ENCODE results near the gene SBSN. TPM values are rescaled to one million over a fixed set of nuclear protein-coding genes. Genes with fewer than 3 reads are reported as not detected.

Gene SBSN
- total RNA-seq, 1 experiment from 2014 or later: 0.39 TPM

- no peaks in the 10 kb centered on the region for H3K9me3 ChIP-seq (ENCODE audit: control insufficient read depth, insufficient read depth, low read depth, low read length)
- no peaks in the 10 kb centered on the region for H3K36me3 ChIP-seq (ENCODE audit: control insufficient read depth, insufficient read depth, low read length)
- in situ Hi-C loops (cut with HindIII; ENCODE audit: low pct_unique_long_range_greater_than_20kb, low sequenced_read_pairs) (no loop called here), intact Hi-C loops (cut with micrococcal nuclease; ENCODE audit: unreplicated experiment) (loop anchor here (10.0 kb wide), 1 partner anchor 159 kb away; the partner anchor contains the start of gene KMT2B)
- no peak for TF ChIP-seq SIN3A (IDR thresholded peaks at IDR 0.05; ENCODE audit: borderline replicate concordance, insufficient read depth, low read depth, low read length)
- no peak for TF ChIP-seq TCF7L2 (IDR thresholded peaks at IDR 0.05; ENCODE audit: low read depth, low read length)
- no peak for TF ChIP-seq POLR2AphosphoS5 (IDR thresholded peaks at IDR 0.05; ENCODE audit: low read depth, low read length)
- TF ChIP-seq REST (IDR thresholded peaks at IDR 0.05; ENCODE audit: insufficient read depth in 1 of 2, low read depth in 2 of 2, low read length in 1 of 2): no peak
- no peak; the same call in 1 of the 2 replicates for TF ChIP-seq CTCF (IDR thresholded peaks at IDR 0.05)
- no peak overlapping the region for H3K4me3 ChIP-seq (ENCODE audit: low read depth in 2 of 2, low read length in 2 of 2)
- no peak overlapping the region for H3K27ac ChIP-seq (ENCODE audit: low read length)
- ChIA-PET CTCF (interaction anchor here (0.6 to 1.1 kb wide), 4 partner anchors 41 to 267 kb away, joined by 3 to 8 read pairs (median 4); no protein-coding TSS in a partner anchor), POLR2A (interaction anchor here (0.5 to 0.6 kb wide), 2 partner anchors 191 to 327 kb away, joined by 4 to 16 read pairs; no protein-coding TSS in a partner anchor)
- H3K27me3 ChIP-seq (ENCODE audit: control insufficient read depth, insufficient read depth, low read length): peaks cover 3% of the 10 kb centered on the region; the same call in 1 of the 2 replicates
- BruUV-seq (replicated peaks): no TSS peak
- ATAC-seq (no peak), DNase-seq (ENCODE audit: low read depth, low spot score) (no peak)
- H3K4me1 ChIP-seq (ENCODE audit: control insufficient read depth, insufficient read depth, low read length): peaks cover 6% of the 10 kb centered on the region; the same call in 1 of the 2 replicates
Measured at GRCh38 chr19:35556025-35556590, 28.0 kb upstream of the SBSN start.

GRCh38 chr19:35555301-35556005 is 27.3 kb upstream of the SBSN start:
- BruUV-seq (replicated peaks): no TSS peak

More at GRCh38 chr19:35555301-35556005, 27.3 kb upstream of the SBSN start:
- Histone ChIP-seq H3K27ac (ENCODE audit: low read length) (no peak overlapping the region), H3K9me3 (ENCODE audit: control insufficient read depth, insufficient read depth, low read depth, low read length) (no peaks in the 10 kb centered on the region), H3K4me1 (ENCODE audit: control insufficient read depth, insufficient read depth, low read length) (peaks cover 6% of the 10 kb centered on the region; the same call in 1 of the 2 replicates), H3K27me3 (ENCODE audit: control insufficient read depth, insufficient read depth, low read length) (peaks cover 3% of the 10 kb centered on the region; the same call in 1 of the 2 replicates), H3K4me3 (ENCODE audit: low read depth in 2 of 2, low read length in 2 of 2) (no peak overlapping the region), H3K36me3 (ENCODE audit: control insufficient read depth, insufficient read depth, low read length) (no peaks in the 10 kb centered on the region)
- ATAC-seq (peak; percentile 57), DNase-seq (ENCODE audit: low read depth, low spot score) (no peak)
- intact Hi-C loops (cut with micrococcal nuclease; ENCODE audit: unreplicated experiment) (loop anchor here (10.0 kb wide), 1 partner anchor 159 kb away; the partner anchor contains the start of gene KMT2B), in situ Hi-C loops (cut with HindIII; ENCODE audit: low pct_unique_long_range_greater_than_20kb, low sequenced_read_pairs) (no loop called here)
- peak in 1 of 2 experiments; percentile 11; a peak in 1 of 4 replicates for TF ChIP-seq REST (IDR thresholded peaks at IDR 0.05; ENCODE audit: insufficient read depth in 1 of 2, low read depth in 2 of 2, low read length in 1 of 2)
- TF ChIP-seq POLR2AphosphoS5 (IDR thresholded peaks at IDR 0.05; ENCODE audit: low read depth, low read length): no peak
- no peak for TF ChIP-seq SIN3A (IDR thresholded peaks at IDR 0.05; ENCODE audit: borderline replicate concordance, insufficient read depth, low read depth, low read length)
- TF ChIP-seq CTCF (IDR thresholded peaks at IDR 0.05): peak; percentile 88
- TF ChIP-seq TCF7L2 (IDR thresholded peaks at IDR 0.05; ENCODE audit: low read depth, low read length): no peak
- ChIA-PET POLR2A (interaction anchor here (0.6 kb wide), 1 partner anchor 192 kb away, joined by 16 read pairs; no protein-coding TSS in a partner anchor), CTCF (interaction anchor here (0.6 to 1.1 kb wide), 4 partner anchors 41 to 266 kb away, joined by 3 to 8 read pairs (median 4); no protein-coding TSS in a partner anchor)

Data from Panc1 (cell line).